ENCODE results near the gene UBE2G1. TPM values are rescaled to one million over a fixed set of nuclear protein-coding genes. Genes with fewer than 3 reads are reported as not detected.

Gene UBE2G1
- total RNA-seq, 2 experiments from 2014 or later = 58.5 to 58.8 TPM

GRCh38 chr17:4331614-4332013 lies 34.9 kb downstream of the UBE2G1 start:
- ATAC-seq (ENCODE audit: poor library complexity) = no peak
- Mint-ChIP-seq H3K27me3 (no peaks in the 10 kb centered on the region), H3K36me3 (ENCODE audit: low read depth) (peaks cover 29% of the 10 kb centered on the region), H3K4me3 (peak overlapping the region; percentile 15), H3K9me3 (no peaks in the 10 kb centered on the region), H3K27ac (no peak overlapping the region), H3K4me1 (ENCODE audit: low read depth) (peaks cover 69% of the 10 kb centered on the region)
- Histone ChIP-seq H3K4me3 (ENCODE audit: low read length) (no peak overlapping the region), H3K27me3 (ENCODE audit: control insufficient read depth in 1 of 2, insufficient read depth in 2 of 2, low read length in 2 of 2) (no peaks in the 10 kb centered on the region), H3K36me3 (ENCODE audit: insufficient read depth, low read length) (no peaks in the 10 kb centered on the region), H3K9me3 (ENCODE audit: control insufficient read depth in 1 of 2, insufficient read depth in 1 of 2, low read length in 2 of 2) (peaks cover under 1 to 6% of the 10 kb centered on the region in 2 experiments), H3K27ac (ENCODE audit: low read depth in 1 of 2, low read length in 2 of 2) (no peak overlapping the region), H3K4me1 (ENCODE audit: insufficient read depth, low read length) (peaks cover 26% of the 10 kb centered on the region)
- intact Hi-C loops (cut with DNase I, micrococcal nuclease) = loop anchor here in 1 of 2 experiments (5.0 kb wide), 1 partner anchor 36 kb away; the partner anchor contains the start of gene UBE2G1
- no peak for DNase-seq
- no peak for TF ChIP-seq CTCF (IDR thresholded peaks at IDR 0.05)
- ChIA-PET CTCF (interaction anchor here (1.3 kb wide), 1 partner anchor 15 kb away, joined by 3 read pairs; no protein-coding TSS in a partner anchor), POLR2A (interaction anchor here (0.6 to 0.7 kb wide), 2 partner anchors 16 to 23 kb away, joined by 3 read pairs; no protein-coding TSS in a partner anchor)

- Mint-ChIP-seq H3K36me3 (ENCODE audit: low read depth) (peaks cover 45% of the 10 kb centered on the region), H3K27ac (no peak overlapping the region), H3K27me3 (no peaks in the 10 kb centered on the region), H3K4me3 (no peak overlapping the region), H3K9me3 (peaks cover 8% of the 10 kb centered on the region), H3K4me1 (ENCODE audit: low read depth) (peaks cover 67% of the 10 kb centered on the region)
- no peak overlapping the region for H3K27ac ChIP-seq (ENCODE audit: low read depth in 1 of 2, low read length in 2 of 2)
- no peak for DNase-seq
- intact Hi-C loops (cut with DNase I, micrococcal nuclease) = loop anchor here in 1 of 2 experiments (5.0 kb wide), 1 partner anchor 37 kb away; the partner anchor contains the start of gene UBE2G1
- H3K4me3 ChIP-seq (ENCODE audit: low read length) = no peak overlapping the region
- ATAC-seq (ENCODE audit: poor library complexity) = no peak
- H3K36me3 ChIP-seq (ENCODE audit: insufficient read depth, low read length) = no peaks in the 10 kb centered on the region
- CTCF ChIA-PET = interaction anchor here (1.1 kb wide), 1 partner anchor 25 kb away, joined by 3 read pairs; no protein-coding TSS in a partner anchor
- no peaks in the 10 kb centered on the region for H3K27me3 ChIP-seq (ENCODE audit: control insufficient read depth in 1 of 2, insufficient read depth in 2 of 2, low read length in 2 of 2)
- peaks cover 17% of the 10 kb centered on the region for H3K4me1 ChIP-seq (ENCODE audit: insufficient read depth, low read length)
- peaks cover 6 to 7% of the 10 kb centered on the region in 2 experiments for H3K9me3 ChIP-seq (ENCODE audit: control insufficient read depth in 1 of 2, insufficient read depth in 1 of 2, low read length in 2 of 2)
- POLR2A ChIA-PET = no interaction called here
- TF ChIP-seq CTCF (IDR thresholded peaks at IDR 0.05) = no peak
These were observed 36.6 kb downstream of the UBE2G1 start for GRCh38 chr17:4329838-4330237.

- intact Hi-C loops (cut with DNase I, micrococcal nuclease) = no loop called here
- Mint-ChIP-seq H3K9me3 (peaks cover 8% of the 10 kb centered on the region), H3K27ac (no peak overlapping the region), H3K27me3 (no peaks in the 10 kb centered on the region), H3K4me1 (ENCODE audit: low read depth) (peaks cover 61% of the 10 kb centered on the region), H3K4me3 (no peak overlapping the region), H3K36me3 (ENCODE audit: low read depth) (peaks cover 49% of the 10 kb centered on the region)
- H3K27ac ChIP-seq (ENCODE audit: low read depth in 1 of 2, low read length in 2 of 2) = no peak overlapping the region
- CTCF ChIA-PET = no interaction called here
- peaks cover 5% of the 10 kb centered on the region for H3K4me1 ChIP-seq (ENCODE audit: insufficient read depth, low read length)
- no peaks in the 10 kb centered on the region for H3K36me3 ChIP-seq (ENCODE audit: insufficient read depth, low read length)
- ATAC-seq (ENCODE audit: poor library complexity) = no peak
- H3K9me3 ChIP-seq (ENCODE audit: control insufficient read depth in 1 of 2, insufficient read depth in 1 of 2, low read length in 2 of 2) = peaks cover 6 to 7% of the 10 kb centered on the region in 2 experiments
- no peaks in the 10 kb centered on the region for H3K27me3 ChIP-seq (ENCODE audit: control insufficient read depth in 1 of 2, insufficient read depth in 2 of 2, low read length in 2 of 2)
- POLR2A ChIA-PET = no interaction called here
- H3K4me3 ChIP-seq (ENCODE audit: low read length) = no peak overlapping the region
- no peak for DNase-seq
- TF ChIP-seq CTCF (IDR thresholded peaks at IDR 0.05) = no peak
These were observed 38.9 kb downstream of the UBE2G1 start for GRCh38 chr17:4327606-4328005.

Measured in CD4-positive, alpha-beta T cell (primary cell).